ENCODE measurements around the gene FOSL1. TPM values are rescaled to one million over a fixed set of nuclear protein-coding genes. Genes with fewer than 3 reads are reported as not detected.

FOSL1 gene
- total RNA-seq, 3 donors from 2014 or later (not counting 1 experiment from before 2014, with no cell fraction given) = 3.4 to 9.0 (median 6.8) TPM

- H3K9me3 ChIP-seq (ENCODE audit: control insufficient read depth, insufficient read depth, low read length) = no peaks in the 10 kb centered on the region
- ATAC-seq (peak in 2 of 3 donors; percentile 37 to 42), DNase-seq (peak; percentile 66 to 69)
- Mint-ChIP-seq H3K27me3 (ENCODE audit: low read depth in 2 of 2) (peaks cover 0 to 5% of the 10 kb centered on the region in 2 donors), H3K4me1 (peaks cover 12 to 23% of the 10 kb centered on the region in 2 donors), H3K4me3 (peak overlapping the region; percentile 72), H3K36me3 (no peaks in the 10 kb centered on the region), H3K9me3 (no peaks in the 10 kb centered on the region), H3K27ac (peak overlapping the region in 1 of 2 donors; percentile 98)
- peaks cover 43% of the 10 kb centered on the region for H3K4me1 ChIP-seq (ENCODE audit: control insufficient read depth, insufficient read depth, low read length)
- WGBS (ENCODE audit: insufficient coverage) = 3% methylated on average over 78 of the region's 78 CpGs
- peaks cover 5% of the 10 kb centered on the region for H3K27me3 ChIP-seq (ENCODE audit: control insufficient read depth, insufficient read depth, low read length)
- H3K36me3 ChIP-seq (ENCODE audit: control insufficient read depth, insufficient read depth, low read length) = no peaks in the 10 kb centered on the region
- TF ChIP-seq CTCF (IDR thresholded peaks at IDR 0.05) = no peak
- H3K27ac ChIP-seq (ENCODE audit: low read length) = no peak overlapping the region
- H3K4me3 ChIP-seq (ENCODE audit: low read length) = peak overlapping the region; percentile 30
- intact Hi-C loops (cut with micrococcal nuclease) = loop anchor here (1.0 kb wide), 1 partner anchor 9 kb away; the partner anchor contains the start of gene CCDC85B
These were observed 648 bp downstream of the FOSL1 start for GRCh38 chr11:65899356-65900124.

GRCh38 chr11:65898656-65899355 is 1.4 kb downstream of the FOSL1 start:
- Histone ChIP-seq H3K9me3 (ENCODE audit: control insufficient read depth, insufficient read depth, low read length) (no peaks in the 10 kb centered on the region), H3K36me3 (ENCODE audit: control insufficient read depth, insufficient read depth, low read length) (no peaks in the 10 kb centered on the region), H3K4me3 (ENCODE audit: low read length) (no peak overlapping the region), H3K27me3 (ENCODE audit: control insufficient read depth, insufficient read depth, low read length) (peaks cover 5% of the 10 kb centered on the region), H3K4me1 (ENCODE audit: control insufficient read depth, insufficient read depth, low read length) (peaks cover 50% of the 10 kb centered on the region), H3K27ac (ENCODE audit: low read length) (no peak overlapping the region)
- Mint-ChIP-seq H3K4me1 (peaks cover 18 to 31% of the 10 kb centered on the region in 2 donors), H3K4me3 (peak overlapping the region; percentile 88), H3K27ac (peak overlapping the region; percentile 66 to 98), H3K27me3 (ENCODE audit: low read depth in 2 of 2) (peaks cover 0 to 5% of the 10 kb centered on the region in 2 donors), H3K9me3 (no peaks in the 10 kb centered on the region), H3K36me3 (no peaks in the 10 kb centered on the region)
- no peak for TF ChIP-seq CTCF (IDR thresholded peaks at IDR 0.05)
- no peak for DNase-seq
- intact Hi-C loops (cut with micrococcal nuclease) = no loop called here
- ATAC-seq = no peak
- WGBS (ENCODE audit: insufficient coverage) = 30% methylated on average over 28 of the region's 28 CpGs

- Mint-ChIP-seq H3K9me3 (no peaks in the 10 kb centered on the region), H3K27ac (peak overlapping the region in 1 of 2 donors; percentile 26), H3K4me3 (no peak overlapping the region), H3K4me1 (peaks cover 25 to 34% of the 10 kb centered on the region in 2 donors), H3K36me3 (no peaks in the 10 kb centered on the region), H3K27me3 (ENCODE audit: low read depth in 2 of 2) (peaks cover 0 to 3% of the 10 kb centered on the region in 2 donors)
- DNase-seq = no peak
- TF ChIP-seq CTCF (IDR thresholded peaks at IDR 0.05) = no peak
- no peaks in the 10 kb centered on the region for H3K9me3 ChIP-seq (ENCODE audit: control insufficient read depth, insufficient read depth, low read length)
- WGBS (ENCODE audit: insufficient coverage) = 95% methylated on average over 4 of the region's 4 CpGs
- intact Hi-C loops (cut with micrococcal nuclease) = no loop called here
- H3K27me3 ChIP-seq (ENCODE audit: control insufficient read depth, insufficient read depth, low read length) = peaks cover 5% of the 10 kb centered on the region
- no peak overlapping the region for H3K27ac ChIP-seq (ENCODE audit: low read length)
- H3K4me1 ChIP-seq (ENCODE audit: control insufficient read depth, insufficient read depth, low read length) = peaks cover 62% of the 10 kb centered on the region
- no peaks in the 10 kb centered on the region for H3K36me3 ChIP-seq (ENCODE audit: control insufficient read depth, insufficient read depth, low read length)
- no peak overlapping the region for H3K4me3 ChIP-seq (ENCODE audit: low read length)
- no peak for ATAC-seq
These were observed 3.1 kb downstream of the FOSL1 start for GRCh38 chr11:65897020-65897471.
